GM21423 (cell line): Measurements from ENCODE around the gene DDX49.

Experiments used
- ATAC-seq: cut with Tn5 transposase; IDR thresholded peaks from one replicate; pipeline ENCODE4 v1.9.1; 2021; ENCODE audit warnings: mild to moderate bottlenecking, moderate library complexity; ENCODE audit not compliant: unreplicated experiment

Gene DDX49

DNA sequence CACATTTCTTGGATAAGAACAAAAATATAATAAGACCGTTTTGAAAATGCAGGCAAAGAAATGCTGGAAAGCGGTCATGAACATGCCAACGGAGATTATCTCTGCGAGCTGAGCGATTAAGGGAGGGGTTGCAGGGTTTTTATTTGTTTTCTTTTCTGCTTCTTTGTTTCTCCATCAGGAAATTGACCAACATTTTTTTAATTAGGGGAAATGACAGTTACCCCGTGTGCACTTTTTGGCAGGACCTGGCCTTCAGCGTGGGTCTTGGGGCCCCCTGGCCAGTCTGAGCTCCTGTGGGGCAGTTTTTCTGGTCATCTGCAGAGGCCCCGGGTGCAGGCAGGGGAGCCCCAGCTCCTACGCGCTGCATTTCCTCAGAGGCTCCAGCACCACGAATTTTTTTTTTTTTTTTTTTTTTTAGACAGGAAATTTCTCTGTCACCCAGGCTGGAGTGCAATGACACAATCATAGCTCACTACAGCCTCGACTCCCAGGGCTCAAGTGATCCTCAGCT is 52.8 kb downstream of the DDX49 start:
- no peak for ATAC-seq

DNA sequence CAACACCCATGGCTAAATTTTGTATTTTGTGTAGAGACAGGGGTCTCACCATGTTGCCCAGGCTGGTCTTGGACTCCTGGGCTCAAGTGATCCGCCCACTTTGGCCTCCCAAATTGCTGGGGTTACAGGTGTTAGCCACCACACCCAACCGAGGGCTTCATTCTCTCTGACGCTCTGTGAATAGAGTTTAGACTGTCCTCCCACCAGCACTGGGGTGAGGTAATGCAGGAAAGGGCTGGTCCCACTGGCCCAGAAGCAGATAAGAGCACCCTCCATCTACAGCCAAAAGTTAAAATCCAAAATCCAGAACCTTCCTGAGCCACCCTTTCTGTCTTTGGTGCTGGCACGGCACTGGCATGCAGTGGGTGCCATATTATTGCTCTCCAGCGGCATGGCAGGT is 53.3 kb downstream of the DDX49 start:
- ATAC-seq = no peak

DNA sequence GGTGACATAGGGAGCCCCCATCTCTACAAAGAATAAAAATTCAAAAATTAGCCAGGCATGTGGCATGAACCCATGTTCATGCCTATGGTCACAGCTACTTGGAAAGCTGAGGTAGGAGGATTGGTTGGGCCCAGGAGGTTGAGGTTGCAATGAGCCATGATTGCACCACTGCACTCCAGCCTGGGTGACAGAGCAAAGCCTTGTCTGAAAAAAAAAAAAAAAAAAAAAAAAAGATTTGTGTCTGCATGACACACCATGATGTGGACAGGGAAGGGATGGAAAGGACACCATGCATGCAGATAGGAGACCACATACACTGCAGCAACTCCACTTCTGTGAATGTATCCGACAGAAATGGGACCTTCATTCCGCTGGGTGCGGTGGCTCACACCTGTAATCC is 55.5 kb downstream of the DDX49 start:
- ATAC-seq = no peak

DNA sequence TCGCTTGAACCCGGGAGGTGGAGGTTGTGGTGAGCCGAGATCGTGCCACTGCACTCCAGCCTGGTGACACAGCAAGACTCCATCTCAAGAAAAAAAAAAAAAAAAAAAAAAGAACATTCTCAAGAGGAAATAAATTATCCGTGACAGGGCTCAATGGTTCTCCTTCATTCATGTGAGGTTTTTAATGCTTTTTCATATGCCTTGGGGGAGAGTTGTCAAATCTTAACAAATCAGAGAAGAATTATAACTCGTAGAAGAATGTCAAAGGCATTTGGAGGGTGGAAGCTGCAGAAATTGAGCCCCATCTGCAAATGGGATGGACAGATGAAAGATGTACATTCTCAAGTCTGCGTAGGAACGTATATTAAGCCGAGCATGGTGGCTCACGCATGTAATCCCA is 56.4 kb downstream of the DDX49 start:
- ATAC-seq = no peak
